Measurements from ENCODE around the gene MBP. TPM values are rescaled to one million over a fixed set of nuclear protein-coding genes. Genes with fewer than 3 reads are reported as not detected.

Gene MBP
- total RNA-seq, 2 experiments from 2014 or later: 46.0 to 53.9 TPM

GRCh38 chr18:77136076-77136718 is 3.6 kb upstream of the MBP start:
- POLR2A ChIA-PET: no interaction called here
- CTCF ChIA-PET: interaction anchor here (2.1 kb wide), 1 partner anchor 11 kb away, joined by 4 read pairs; no protein-coding TSS in a partner anchor

- CTCF ChIA-PET: interaction anchor here (2.1 kb wide), 1 partner anchor 11 kb away, joined by 4 read pairs; no protein-coding TSS in a partner anchor
- POLR2A ChIA-PET: no interaction called here
These were observed 2.9 kb upstream of the MBP start for GRCh38 chr18:77135339-77136075.

- ChIA-PET CTCF (interaction anchor here (2.1 kb wide), 1 partner anchor 12 kb away, joined by 4 read pairs; no protein-coding TSS in a partner anchor), POLR2A (no interaction called here)
These were observed 2.0 kb upstream of the MBP start for GRCh38 chr18:77134611-77135010.

- CTCF ChIA-PET: no interaction called here
- POLR2A ChIA-PET: no interaction called here
These were observed 1.4 kb upstream of the MBP start for GRCh38 chr18:77133835-77134496.

- ChIA-PET CTCF (interaction anchor here (0.6 to 1.5 kb wide), 3 partner anchors 9 to 332 kb away, joined by 3 to 4 read pairs (median 3); no protein-coding TSS in a partner anchor), POLR2A (interaction anchor here (0.6 to 3.5 kb wide), 5 partner anchors 11 to 79 kb away, joined by 3 to 12 read pairs (median 5); no protein-coding TSS in a partner anchor)
These were observed 660 bp upstream of the MBP start for GRCh38 chr18:77133051-77133834.

GRCh38 chr18:77131652-77132368 is 773 bp downstream of the MBP start:
- ChIA-PET CTCF (interaction anchor here (1.0 to 2.0 kb wide), 6 partner anchors 10 to 131 kb away, joined by 3 to 9 read pairs (median 4); no protein-coding TSS in a partner anchor), POLR2A (interaction anchor here (0.6 to 3.5 kb wide), 12 partner anchors 10 to 78 kb away, joined by 3 to 16 read pairs (median 4); no protein-coding TSS in a partner anchor)

- POLR2A ChIA-PET: interaction anchor here (0.6 to 3.5 kb wide), 13 partner anchors 9 to 76 kb away, joined by 3 to 16 read pairs (median 4); no protein-coding TSS in a partner anchor
- CTCF ChIA-PET: interaction anchor here (0.7 to 2.0 kb wide), 8 partner anchors 9 to 131 kb away, joined by 3 to 9 read pairs (median 4); no protein-coding TSS in a partner anchor
These were observed 1.4 kb downstream of the MBP start for GRCh38 chr18:77131100-77131651.

- ChIA-PET POLR2A (interaction anchor here (0.6 to 3.5 kb wide), 10 partner anchors 9 to 69 kb away, joined by 3 to 16 read pairs (median 5); no protein-coding TSS in a partner anchor), CTCF (interaction anchor here (0.7 to 2.0 kb wide), 8 partner anchors 9 to 134 kb away, joined by 3 to 9 read pairs (median 4); no protein-coding TSS in a partner anchor)
These were observed 2.1 kb downstream of the MBP start for GRCh38 chr18:77130229-77131099.

GRCh38 chr18:77129150-77129551 is 3.4 kb downstream of the MBP start:
- ChIA-PET CTCF (interaction anchor here (0.5 to 1.0 kb wide), 2 partner anchors 10 to 56 kb away, joined by 3 read pairs; no protein-coding TSS in a partner anchor), POLR2A (interaction anchor here (1.3 to 2.9 kb wide), 3 partner anchors 21 to 68 kb away, joined by 3 to 9 read pairs (median 5); no protein-coding TSS in a partner anchor)

GRCh38 chr18:77127769-77128671 is 4.6 kb downstream of the MBP start:
- ChIA-PET CTCF (interaction anchor here (0.6 to 1.0 kb wide), 2 partner anchors 71 to 82 kb away, joined by 3 read pairs; no protein-coding TSS in a partner anchor), POLR2A (interaction anchor here (0.6 to 0.7 kb wide), 2 partner anchors 26 to 124 kb away, joined by 4 to 8 read pairs; no protein-coding TSS in a partner anchor)

- ChIA-PET POLR2A (interaction anchor here (0.6 to 1.8 kb wide), 5 partner anchors 10 to 57 kb away, joined by 3 to 6 read pairs (median 3); no protein-coding TSS in a partner anchor), CTCF (interaction anchor here (0.8 to 1.3 kb wide), 4 partner anchors 8 to 22 kb away, joined by 3 to 4 read pairs (median 3); partner anchors contain the start of gene MBP)
These were observed 8.1 kb downstream of the MBP start for GRCh38 chr18:77124452-77124922.

GRCh38 chr18:77123320-77124231 is 9.0 kb downstream of the MBP start:
- ChIA-PET CTCF (interaction anchor here (0.8 to 1.5 kb wide), 6 partner anchors 9 to 123 kb away, joined by 3 to 4 read pairs (median 3); partner anchors contain the start of gene MBP), POLR2A (interaction anchor here (1.1 to 1.8 kb wide), 5 partner anchors 9 to 56 kb away, joined by 3 to 6 read pairs (median 3); no protein-coding TSS in a partner anchor)

GRCh38 chr18:77121523-77121922 is 11.1 kb downstream of the MBP start:
- ChIA-PET POLR2A (interaction anchor here (2.3 kb wide), 1 partner anchor 10 kb away, joined by 12 read pairs; the partner anchor contains the start of gene MBP), CTCF (interaction anchor here (0.6 to 1.5 kb wide), 7 partner anchors 10 to 87 kb away, joined by 3 to 6 read pairs (median 3); no protein-coding TSS in a partner anchor)

Data from activated CD8-positive, alpha-beta memory T cell treated with anti-CD3 and anti-CD28 coated beads for 36 hours (primary cell).